HepG2 (cell line): Measurements from ENCODE around the gene MS4A7.

Source experiments
- CEBPG ChIP-seq: IDR thresholded peaks from 2 replicates; pipeline ENCODE4 v1.6.1; 2016
- HNRNPH1 ChIP-seq: fragments of 200-400 bp; formaldehyde crosslinking; optimal IDR thresholded peaks from 2 replicates; pipeline ENCODE3; 2017; ENCODE audit warnings: mild to moderate bottlenecking, low read depth, low read length
- POLR2AphosphoS5 ChIP-seq: IDR thresholded peaks from 2 replicates; pipeline ENCODE4 v1.6.1; 2012; ENCODE audit warnings: low read depth, low read length
- REPIN1 ChIP-seq: sonication (generic); formaldehyde crosslinking; IDR thresholded peaks from 2 replicates; pipeline ENCODE4 v1.8.0; 2022; ENCODE audit warnings: missing genetic modification reagents, low read depth, mild to moderate bottlenecking, borderline replicate concordance
- SIN3A ChIP-seq: IDR thresholded peaks from 2 replicates; pipeline ENCODE4 v1.6.1; 2011; ENCODE audit warnings: low read depth, mild to moderate bottlenecking, control low read depth, low read length, borderline replicate concordance
- ZSCAN12 ChIP-seq: sonication (generic); formaldehyde crosslinking; IDR thresholded peaks from 2 replicates; pipeline ENCODE4 v1.9.0; 2021; ENCODE audit warnings: mild to moderate bottlenecking, missing genetic modification reagents

GRCh38 chr11:60336767-60337391, 41.5 kb upstream of the MS4A7 start:
- TF ChIP-seq CEBPG (CRISPR knock-in tag): no peak
- TF ChIP-seq SIN3A: no peak
- TF ChIP-seq ZSCAN12: no peak
- TF ChIP-seq HNRNPH1: no peak
- no peak for TF ChIP-seq POLR2AphosphoS5
- TF ChIP-seq REPIN1 (CRISPR knock-in tag): no peak
